Activated naive CD8-positive, alpha-beta T cell (primary cell): Measurements from ENCODE around the gene U2AF2.

Experiments
- H3K27ac Mint-ChIP-seq: one replicate; pipeline ENCODE4 v1.8.0; 2021; ENCODE audit warnings: mixed read lengths
- H3K27me3 Mint-ChIP-seq: one replicate; pipeline ENCODE4 v1.8.0; 2021; ENCODE audit warnings: mixed read lengths
- H3K36me3 Mint-ChIP-seq: one replicate; pipeline ENCODE4 v1.8.0; 2021; ENCODE audit warnings: mixed read lengths
- H3K4me1 Mint-ChIP-seq: one replicate; pipeline ENCODE4 v1.8.0; 2021; ENCODE audit warnings: low read depth, mixed read lengths
- H3K4me3 Mint-ChIP-seq: one replicate; pipeline ENCODE4 v1.8.0; 2021; ENCODE audit warnings: mild to moderate bottlenecking, mixed read lengths
- H3K9me3 Mint-ChIP-seq: one replicate; pipeline ENCODE4 v1.8.0; 2021; ENCODE audit warnings: low read depth, mixed read lengths

Gene U2AF2

DNA sequence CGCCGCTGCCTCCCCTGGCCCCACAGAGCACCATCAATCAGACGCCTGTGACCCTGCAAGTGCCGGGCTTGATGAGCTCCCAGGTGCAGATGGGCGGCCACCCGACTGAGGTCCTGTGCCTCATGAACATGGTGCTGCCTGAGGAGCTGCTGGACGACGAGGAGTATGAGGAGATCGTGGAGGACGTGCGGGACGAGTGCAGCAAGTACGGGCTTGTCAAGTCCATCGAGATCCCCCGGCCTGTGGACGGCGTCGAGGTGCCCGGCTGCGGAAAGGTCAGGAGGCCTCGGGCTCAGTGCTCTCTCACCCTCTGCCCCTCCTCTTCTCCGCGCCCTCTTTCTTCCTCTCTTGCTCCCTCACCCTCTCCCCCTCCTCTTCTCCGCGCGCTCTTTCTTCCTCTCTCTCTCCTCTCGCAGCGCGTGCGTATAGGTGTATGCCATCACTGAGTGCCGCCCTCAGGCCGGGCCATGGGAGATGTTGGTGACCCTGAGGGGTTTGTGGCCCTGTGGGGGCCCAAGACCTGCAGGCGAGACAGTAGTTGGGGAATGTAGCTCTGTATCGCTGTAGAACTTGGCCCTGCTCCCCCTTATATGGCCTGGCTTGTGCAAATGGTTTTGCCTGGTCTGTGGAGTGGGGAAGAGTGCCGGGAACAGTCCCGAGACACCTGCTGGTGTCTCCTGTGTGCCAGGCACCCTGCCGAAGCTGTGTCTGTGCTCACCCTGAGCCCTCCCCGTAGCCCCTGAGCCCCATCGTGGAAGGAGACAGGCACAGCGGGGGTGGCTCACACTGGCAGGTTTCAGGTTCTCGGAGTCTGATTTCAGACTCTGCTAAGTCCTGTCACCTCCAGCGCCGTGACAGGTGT lies 14.8 kb downstream of the U2AF2 start:
- Mint-ChIP-seq H3K27me3 (no peaks in the 10 kb centered on the region), H3K4me3 (no peak overlapping the region), H3K36me3 (no peaks in the 10 kb centered on the region), H3K4me1 (peaks cover 40% of the 10 kb centered on the region), H3K9me3 (no peaks in the 10 kb centered on the region), H3K27ac (no peak overlapping the region)

DNA sequence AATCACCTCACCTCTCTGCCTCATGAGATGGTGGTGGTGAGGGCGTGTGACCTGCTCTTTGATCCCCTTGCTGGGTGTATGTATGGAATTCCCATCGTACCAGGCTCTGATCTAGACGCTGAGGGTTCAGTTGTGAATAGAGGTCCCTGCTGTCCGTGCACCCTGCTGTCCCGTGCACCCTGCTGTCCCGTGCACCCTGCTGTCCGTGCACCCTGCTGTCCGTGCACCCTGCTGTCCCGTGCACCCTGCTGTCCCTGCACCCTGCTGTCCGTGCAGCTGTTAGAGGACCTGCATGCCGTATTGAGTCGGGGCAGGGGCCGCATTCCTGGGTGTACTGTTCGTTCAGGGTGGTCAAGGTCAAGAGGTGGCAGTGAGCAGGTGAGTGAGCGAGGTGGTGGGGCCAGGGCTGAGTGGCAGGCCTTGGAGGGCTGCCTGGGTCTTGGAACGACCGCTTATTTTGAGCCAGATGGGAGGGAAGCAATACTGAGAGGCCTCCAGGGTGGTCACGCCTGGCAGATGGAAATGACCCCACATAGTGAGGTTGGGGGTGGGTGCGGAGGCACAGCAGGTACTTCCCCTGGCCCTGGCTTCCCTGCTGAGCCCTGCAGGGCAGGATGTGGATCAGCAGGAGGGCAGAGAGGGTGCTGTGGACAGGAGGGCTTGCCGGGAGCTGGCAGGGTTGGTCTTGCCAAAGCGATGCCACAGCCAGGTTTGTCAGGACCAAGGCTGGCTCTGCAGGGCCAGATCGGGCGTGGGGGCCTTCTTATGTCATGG lies 15.6 kb downstream of the U2AF2 start:
- Mint-ChIP-seq H3K4me1 (peaks cover 41% of the 10 kb centered on the region), H3K36me3 (no peaks in the 10 kb centered on the region), H3K27ac (peak overlapping the region; percentile 54), H3K27me3 (no peaks in the 10 kb centered on the region), H3K4me3 (no peak overlapping the region), H3K9me3 (no peaks in the 10 kb centered on the region)

DNA sequence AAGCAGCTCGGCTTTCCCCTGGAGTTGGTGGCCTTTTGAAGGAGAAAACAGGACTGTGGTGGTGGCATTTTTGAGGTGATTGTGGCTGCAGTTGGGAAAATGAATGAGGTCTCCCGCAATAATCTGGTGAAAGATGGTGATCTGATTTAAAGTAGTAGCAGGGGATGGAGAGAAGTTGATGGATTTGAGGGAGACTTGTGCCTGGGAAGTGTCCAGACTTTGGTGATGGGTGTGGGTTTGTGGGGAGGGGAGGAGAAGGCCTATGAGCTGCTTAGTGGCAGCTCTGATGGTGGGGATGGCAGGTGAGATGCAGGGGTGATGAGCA lies 16.2 kb downstream of the U2AF2 start:
- Mint-ChIP-seq H3K27me3 (no peaks in the 10 kb centered on the region), H3K4me3 (no peak overlapping the region), H3K27ac (peak overlapping the region; percentile 54), H3K4me1 (peaks cover 42% of the 10 kb centered on the region), H3K9me3 (no peaks in the 10 kb centered on the region), H3K36me3 (no peaks in the 10 kb centered on the region)

DNA sequence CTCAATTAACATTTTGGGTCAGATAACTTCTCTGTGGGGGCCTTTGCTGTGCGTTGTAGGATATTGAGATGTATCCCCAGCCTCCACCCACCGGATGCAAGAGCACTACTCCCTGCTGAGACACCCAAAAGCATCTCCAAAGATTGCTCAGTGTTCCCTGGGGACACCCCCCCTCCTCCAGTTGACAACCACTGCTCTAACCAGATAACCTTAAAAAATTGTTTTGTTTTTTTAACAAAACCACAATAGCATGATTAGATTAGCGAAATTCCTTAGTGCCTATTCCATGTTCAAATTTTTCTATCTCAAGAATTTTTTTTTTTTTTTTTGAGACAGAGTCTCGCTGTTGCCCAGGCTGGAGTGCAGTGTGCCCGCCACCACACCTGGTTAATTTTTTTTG lies 17.6 kb downstream of the U2AF2 start:
- no peak overlapping the region for H3K27ac Mint-ChIP-seq
- no peaks in the 10 kb centered on the region for H3K27me3 Mint-ChIP-seq
- no peak overlapping the region for H3K4me3 Mint-ChIP-seq
- H3K9me3 Mint-ChIP-seq, result no peaks in the 10 kb centered on the region
- H3K36me3 Mint-ChIP-seq, result no peaks in the 10 kb centered on the region
- peaks cover 48% of the 10 kb centered on the region for H3K4me1 Mint-ChIP-seq

DNA sequence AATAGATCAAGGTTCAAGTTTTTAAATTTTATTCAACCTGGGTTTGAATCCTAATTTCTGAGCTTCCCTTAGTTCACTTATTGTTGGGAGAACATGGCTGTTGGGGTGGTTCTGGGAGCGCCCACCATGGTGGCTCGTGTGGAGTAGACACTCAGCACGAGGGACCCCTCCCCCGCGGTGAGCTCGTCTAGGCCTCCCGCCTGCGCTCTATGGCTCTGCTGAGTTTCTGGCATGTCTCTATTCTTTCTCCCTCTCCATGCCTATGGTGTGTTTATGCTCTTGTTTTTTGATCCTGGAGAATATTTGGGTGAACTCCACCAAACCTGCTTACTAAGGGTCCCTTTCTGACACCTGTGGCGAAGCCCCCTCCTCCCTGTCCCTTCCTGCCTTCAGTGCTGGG lies 18.6 kb downstream of the U2AF2 start:
- Mint-ChIP-seq H3K27ac (peak overlapping the region; percentile 55), H3K36me3 (no peaks in the 10 kb centered on the region), H3K27me3 (no peaks in the 10 kb centered on the region), H3K9me3 (no peaks in the 10 kb centered on the region), H3K4me1 (peaks cover 56% of the 10 kb centered on the region), H3K4me3 (peak overlapping the region; percentile 21)

DNA sequence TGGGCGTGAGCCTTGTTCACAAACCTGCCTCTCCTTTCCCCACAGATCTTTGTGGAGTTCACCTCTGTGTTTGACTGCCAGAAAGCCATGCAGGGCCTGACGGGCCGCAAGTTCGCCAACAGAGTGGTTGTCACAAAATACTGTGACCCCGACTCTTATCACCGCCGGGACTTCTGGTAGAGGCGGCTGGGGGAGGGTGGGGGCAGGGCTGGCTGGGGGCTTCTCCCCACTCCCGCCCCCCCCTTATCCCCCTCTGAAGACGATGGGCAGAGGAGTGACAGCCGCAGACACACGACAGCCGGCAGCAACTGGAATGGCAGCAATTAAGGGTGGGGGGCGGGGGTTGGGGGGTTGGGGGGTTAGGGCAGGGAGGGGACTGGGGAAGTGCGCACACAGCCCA lies 19.1 kb downstream of the U2AF2 start:
- H3K9me3 Mint-ChIP-seq, result no peaks in the 10 kb centered on the region
- H3K36me3 Mint-ChIP-seq, result no peaks in the 10 kb centered on the region
- no peaks in the 10 kb centered on the region for H3K27me3 Mint-ChIP-seq
- H3K4me1 Mint-ChIP-seq, result peaks cover 59% of the 10 kb centered on the region
- H3K27ac Mint-ChIP-seq, result peak overlapping the region; percentile 55
- peak overlapping the region; percentile 21 for H3K4me3 Mint-ChIP-seq

DNA sequence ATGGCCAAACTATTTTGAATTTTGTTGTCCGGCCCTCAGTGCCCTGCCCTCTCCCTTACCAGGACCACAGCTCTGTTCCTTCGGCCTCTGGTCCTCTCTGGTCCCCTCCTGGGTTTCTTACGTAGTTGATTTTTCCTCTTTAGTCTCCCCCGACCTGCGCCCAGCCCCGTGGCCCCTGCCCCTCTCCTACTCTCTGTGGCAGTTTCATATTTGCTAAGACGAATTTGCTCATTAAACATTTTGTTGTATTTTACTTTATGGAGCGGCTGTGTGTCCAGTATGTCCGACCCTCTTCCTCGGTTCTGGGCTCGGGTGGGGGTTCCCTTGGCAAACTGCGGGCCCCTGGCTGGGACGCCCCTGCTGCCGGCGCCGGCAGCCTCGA lies 19.6 kb downstream of the U2AF2 start:
- H3K9me3 Mint-ChIP-seq, result no peaks in the 10 kb centered on the region
- H3K27me3 Mint-ChIP-seq, result no peaks in the 10 kb centered on the region
- H3K27ac Mint-ChIP-seq, result peak overlapping the region; percentile 73
- peak overlapping the region; percentile 75 for H3K4me3 Mint-ChIP-seq
- peaks cover 61% of the 10 kb centered on the region for H3K4me1 Mint-ChIP-seq
- no peaks in the 10 kb centered on the region for H3K36me3 Mint-ChIP-seq

DNA sequence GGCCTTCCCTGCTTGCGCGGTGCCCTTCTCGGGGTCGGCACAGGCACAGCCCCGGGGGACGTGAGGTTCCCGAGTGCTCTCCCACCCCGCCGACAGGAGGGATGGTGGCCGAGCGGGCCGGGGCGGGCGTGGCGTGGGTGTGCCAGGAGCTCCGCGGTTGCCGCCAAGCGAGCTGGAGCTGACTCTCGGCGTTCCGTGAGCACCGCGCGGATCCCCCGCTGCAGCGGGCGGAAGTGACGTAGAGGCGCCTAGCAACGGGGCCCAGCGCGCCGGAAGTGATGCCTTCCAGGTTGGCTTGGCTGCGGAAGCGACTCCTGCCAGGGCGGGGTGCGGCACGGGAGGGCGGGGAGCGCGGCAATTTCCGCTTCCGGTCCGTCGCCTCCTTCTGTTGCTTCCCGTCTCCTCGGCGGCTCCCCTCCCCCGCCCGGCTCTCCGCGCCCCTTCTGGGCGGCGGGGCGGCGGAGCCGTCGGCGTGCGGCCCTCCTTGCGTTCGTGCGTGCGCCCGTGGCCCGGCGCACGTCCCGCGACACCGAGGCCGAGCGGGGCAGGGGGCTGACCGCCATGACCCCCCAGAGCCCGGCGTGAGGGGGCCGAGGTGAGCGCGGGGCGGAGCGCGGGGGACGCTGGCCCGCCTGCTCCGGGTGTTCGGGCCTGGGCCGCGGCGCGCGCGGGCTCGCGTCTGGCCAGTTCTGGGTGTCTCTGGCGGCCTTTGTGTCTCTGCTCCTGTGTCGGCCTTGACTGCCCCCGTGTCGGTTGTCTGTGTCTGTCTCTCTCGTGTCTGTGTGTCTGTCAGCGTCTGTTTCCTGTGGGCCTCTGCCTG lies 20.2 kb downstream of the U2AF2 start, which contains the start of gene EPN1:
Gene EPN1, plus strand, starts transcription at position 386 of the 820 bp plus-strand sequence. CDS start 3,402 bp downstream, outside the sequence.
- H3K4me1 Mint-ChIP-seq, result peaks cover 63% of the 10 kb centered on the region
- no peaks in the 10 kb centered on the region for H3K27me3 Mint-ChIP-seq
- H3K36me3 Mint-ChIP-seq, result peaks cover 2% of the 10 kb centered on the region
- no peaks in the 10 kb centered on the region for H3K9me3 Mint-ChIP-seq
- H3K27ac Mint-ChIP-seq, result peak within 1 kb of the TSS; percentile 91
- peak within 1 kb of the TSS; percentile 97 for H3K4me3 Mint-ChIP-seq

DNA sequence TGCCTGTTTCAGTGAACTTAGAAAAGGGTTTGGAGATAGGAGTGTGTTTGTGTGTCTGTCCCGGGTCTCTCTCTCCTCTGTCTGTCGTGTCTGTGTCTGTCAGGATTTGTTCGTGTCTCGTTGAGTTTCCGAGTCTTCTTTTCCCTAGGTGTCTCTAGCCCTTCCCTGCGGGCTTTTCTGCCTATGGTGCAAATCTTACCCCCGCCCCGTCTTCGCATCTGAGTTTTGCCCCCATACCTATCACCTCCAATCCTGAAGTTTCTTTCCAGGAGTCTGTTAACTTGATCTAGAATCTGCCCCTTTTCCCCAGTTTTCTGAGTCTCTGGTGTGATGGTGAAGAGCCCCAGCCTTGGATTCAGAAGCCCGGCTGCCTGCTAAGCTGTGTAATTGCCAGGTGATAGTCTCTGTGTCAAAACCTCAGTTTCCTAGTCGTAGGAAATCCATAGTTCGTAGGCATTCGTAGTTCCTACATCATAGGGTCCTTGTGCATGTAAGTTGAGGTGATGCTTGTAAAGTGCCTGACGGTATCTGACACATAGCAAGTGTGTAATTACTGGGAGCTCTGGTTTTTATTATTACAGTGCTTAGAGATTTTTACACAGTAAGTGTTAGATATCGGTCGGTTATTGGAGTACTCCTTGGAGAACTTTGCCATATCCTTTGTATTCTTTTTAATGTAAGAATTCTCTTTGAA lies 21.0 kb downstream of the U2AF2 start:
- Mint-ChIP-seq H3K27ac (peak overlapping the region; percentile 91), H3K4me3 (peak overlapping the region; percentile 97), H3K9me3 (no peaks in the 10 kb centered on the region), H3K27me3 (no peaks in the 10 kb centered on the region), H3K4me1 (peaks cover 62% of the 10 kb centered on the region), H3K36me3 (peaks cover 2% of the 10 kb centered on the region)

DNA sequence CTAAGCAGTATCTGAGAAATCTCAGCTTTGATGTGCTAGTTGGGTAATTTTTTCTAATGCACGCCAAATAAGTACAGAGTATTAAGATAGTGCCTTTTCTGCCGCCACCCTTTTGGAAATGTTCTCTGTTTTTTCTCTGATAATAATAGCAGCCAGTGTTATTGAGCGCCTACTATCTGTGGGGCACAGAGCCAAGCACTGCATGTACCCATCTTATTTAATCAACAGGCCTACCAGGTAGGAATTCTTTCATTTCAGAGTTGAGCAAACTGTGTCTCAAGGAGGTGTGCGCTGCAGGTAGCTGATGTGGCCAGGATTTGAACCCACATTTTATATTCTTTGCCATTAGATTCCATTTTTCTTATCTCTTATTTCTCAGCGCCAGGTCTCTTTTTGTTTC lies 21.5 kb downstream of the U2AF2 start:
- no peaks in the 10 kb centered on the region for H3K27me3 Mint-ChIP-seq
- peaks cover 57% of the 10 kb centered on the region for H3K4me1 Mint-ChIP-seq
- H3K4me3 Mint-ChIP-seq, result peak overlapping the region; percentile 97
- H3K9me3 Mint-ChIP-seq, result no peaks in the 10 kb centered on the region
- peak overlapping the region; percentile 0 for H3K27ac Mint-ChIP-seq
- peaks cover 2% of the 10 kb centered on the region for H3K36me3 Mint-ChIP-seq

DNA sequence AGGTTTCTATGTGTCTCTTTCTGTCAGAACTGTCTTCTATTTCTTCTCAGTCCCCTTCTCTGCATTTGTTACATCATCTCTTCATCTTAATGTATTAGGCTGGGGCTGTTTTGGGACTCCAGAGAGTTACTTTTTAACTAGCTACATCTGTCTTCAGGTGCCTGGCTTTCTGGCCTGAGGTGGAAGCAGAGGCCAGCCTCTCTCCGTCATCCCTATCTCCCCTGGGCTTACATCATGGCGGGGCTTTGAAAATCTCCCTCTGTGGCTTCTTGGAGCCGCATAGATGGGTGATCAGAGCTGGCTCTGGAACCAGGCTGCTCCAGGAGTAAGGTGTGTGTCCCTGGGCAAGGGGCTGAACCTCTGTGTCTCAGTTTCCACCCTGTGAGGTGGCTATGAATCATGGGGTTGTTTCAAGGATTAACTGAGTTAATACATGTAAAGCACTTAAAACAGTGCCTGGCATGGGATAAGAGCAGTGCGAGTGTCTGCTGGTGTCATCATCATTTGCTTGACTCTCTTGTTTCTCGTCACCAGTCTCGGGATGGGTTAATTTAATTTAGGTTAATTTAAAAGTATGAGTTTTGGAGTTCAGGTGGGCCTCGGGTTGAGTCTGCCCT lies 22.2 kb downstream of the U2AF2 start:
- peak overlapping the region; percentile 97 for H3K4me3 Mint-ChIP-seq
- no peaks in the 10 kb centered on the region for H3K9me3 Mint-ChIP-seq
- no peaks in the 10 kb centered on the region for H3K27me3 Mint-ChIP-seq
- peak overlapping the region; percentile 56 for H3K27ac Mint-ChIP-seq
- H3K36me3 Mint-ChIP-seq, result peaks cover 2% of the 10 kb centered on the region
- H3K4me1 Mint-ChIP-seq, result peaks cover 57% of the 10 kb centered on the region

DNA sequence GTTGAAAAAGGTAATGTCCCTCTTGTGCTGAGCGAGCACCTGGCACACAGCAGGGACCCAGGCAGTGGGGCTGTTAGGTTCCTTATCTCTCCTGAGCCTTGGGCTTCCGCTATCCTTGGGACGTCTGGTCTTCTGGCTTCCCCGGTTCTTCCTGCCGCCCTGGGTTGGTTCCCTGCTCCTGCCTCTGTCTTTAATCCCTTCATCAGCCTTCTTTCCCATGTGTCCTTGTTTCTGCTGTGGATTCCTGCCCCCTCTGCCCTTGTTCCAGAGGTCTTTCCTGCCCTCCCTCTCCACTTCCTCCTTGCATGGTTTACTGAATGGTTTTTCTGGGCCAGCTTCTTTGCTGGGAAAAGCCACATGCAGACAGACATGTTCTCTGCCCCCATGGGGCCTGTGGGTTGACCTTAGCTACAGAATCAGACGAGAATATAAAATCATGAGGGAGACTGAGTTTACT lies 22.8 kb downstream of the U2AF2 start:
- peak overlapping the region; percentile 30 for H3K27ac Mint-ChIP-seq
- H3K9me3 Mint-ChIP-seq, result no peaks in the 10 kb centered on the region
- H3K4me3 Mint-ChIP-seq, result peak overlapping the region; percentile 97
- peaks cover 2% of the 10 kb centered on the region for H3K36me3 Mint-ChIP-seq
- H3K27me3 Mint-ChIP-seq, result no peaks in the 10 kb centered on the region
- peaks cover 54% of the 10 kb centered on the region for H3K4me1 Mint-ChIP-seq

DNA sequence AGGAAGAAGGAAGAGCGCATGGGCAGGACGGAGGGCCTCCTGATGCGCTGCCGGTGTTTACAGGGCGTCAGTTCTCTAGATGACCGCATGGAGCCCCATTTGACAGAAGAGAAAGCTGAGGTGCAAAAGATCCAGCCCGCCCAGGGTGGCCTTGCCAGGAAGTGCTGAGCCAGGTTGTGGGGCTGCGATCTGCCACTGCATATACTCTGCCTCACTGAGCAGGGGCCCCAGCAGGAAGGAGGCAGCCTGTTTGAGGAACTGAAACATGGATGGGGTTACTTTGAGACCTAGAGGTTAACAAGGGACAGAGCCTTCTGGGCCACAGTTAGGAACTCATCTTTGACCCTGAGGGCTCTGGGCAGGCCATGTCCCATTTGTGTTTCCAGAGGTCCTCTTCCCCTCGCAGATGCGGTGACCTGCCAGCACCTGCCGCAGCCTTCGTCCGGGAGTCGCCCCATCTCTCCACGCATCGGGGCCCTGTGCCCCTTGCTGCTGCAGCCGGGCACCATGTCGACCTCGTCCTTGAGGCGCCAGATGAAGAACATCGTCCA lies 23.4 kb downstream of the U2AF2 start:
- H3K4me1 Mint-ChIP-seq, result peaks cover 53% of the 10 kb centered on the region
- H3K9me3 Mint-ChIP-seq, result no peaks in the 10 kb centered on the region
- H3K27ac Mint-ChIP-seq, result peak overlapping the region; percentile 30
- peak overlapping the region; percentile 97 for H3K4me3 Mint-ChIP-seq
- H3K36me3 Mint-ChIP-seq, result peaks cover 2% of the 10 kb centered on the region
- H3K27me3 Mint-ChIP-seq, result no peaks in the 10 kb centered on the region
